Transverse colon (tissue), 4 donors: ENCODE data around the gene SLC35F3. TPM values are rescaled to one million over a fixed set of nuclear protein-coding genes. Genes with fewer than 3 reads are reported as not detected.

Experiments
- DNase-seq: peaks from one replicate; pipeline ENCODE4 v3.0.0-alpha.2; 2019
- H3K27ac ChIP-seq, 4 donors: fragments of 200-600 bp; sonication (generic); 2 replicates each; pipeline ENCODE4 v1.5.1; 2016 to 2018; ENCODE audit warnings: inconsistent platforms in 4 of 4
- H3K27me3 ChIP-seq: fragments of 200-600 bp; sonication (generic); 2 replicates; pipeline ENCODE4 v1.5.1; 2017; ENCODE audit warnings: inconsistent platforms
- H3K36me3 ChIP-seq, 4 donors: fragments of 200-600 bp; sonication (generic); 2 replicates each; pipeline ENCODE4 v1.5.1; 2017 to 2019; ENCODE audit warnings: inconsistent platforms in 4 of 4
- H3K4me1 ChIP-seq, 4 donors: fragments of 200-600 bp; sonication (generic); 2 replicates each; pipeline ENCODE4 v1.5.1; 2017 to 2020; ENCODE audit warnings: inconsistent platforms in 4 of 4
- H3K4me3 ChIP-seq, 4 donors: fragments of 200-600 bp; sonication (generic); 1 replicate in 1 of 4; 2 replicates in 3 of 4; pipeline versions ENCODE4 v1.5.1 to v1.6.1; 2017 to 2019; ENCODE audit warnings: inconsistent platforms in 4 of 4
- H3K9me3 ChIP-seq, 2 donors: fragments of 200-600 bp; sonication (generic); 2 replicates each; pipeline ENCODE4 v1.5.1; 2017 to 2019; ENCODE audit warnings: inconsistent platforms in 2 of 2
- EP300 ChIP-seq: sonication (generic); formaldehyde crosslinking; IDR thresholded peaks from one replicate; pipeline ENCODE4 v1.6.1; 2017; ENCODE audit warnings: antibody characterized with exemption, low read depth
- POLR2A ChIP-seq: fragments of 450-650 bp; IDR thresholded peaks from one replicate; pipeline ENCODE4 v1.6.1; 2016; ENCODE audit warnings: antibody characterized with exemption, mild to moderate bottlenecking, moderate library complexity
- POLR2AphosphoS5 ChIP-seq, 3 donors: sonication (generic); formaldehyde crosslinking; IDR thresholded peaks; one replicate each; pipeline ENCODE4 v1.6.1; 2016; ENCODE audit warnings: antibody characterized with exemption in 3 of 3
- WGBS, 2 donors: methylation state at CpG; one replicate each; pipeline ENCODE4 v1.1.5; 2018; ENCODE audit warnings: low coverage in 1 of 2; 5-methylcytosine and 5-hydroxymethylcytosine counted together
- in situ Hi-C, 4 donors: fragments of 200-750 bp; cut with MboI; loops; one replicate each; pipeline versions ENCODE4 v1.15.0 to v1.15.1; 2017; ENCODE audit warnings: low sequenced_read_pairs in 3 of 4, low pct_ligation_motif_present in 1 of 4, low pct_unique_long_range_greater_than_20kb in 1 of 4
- intact Hi-C: fragments of 100-400 bp; cut with DNase I; formaldehyde crosslinking; loops from one replicate; pipeline ENCODE4 v1.15.1; 2023; ENCODE audit warnings: low total_unique reads
- total RNA-seq, 4 donors: library from RNA; depleted of rRNA; stranded (reverse); fragments of >200 nt; gene quantifications; one replicate each; pipeline ENCODE4 v1.1.0, GENCODE V29; 2016
- TF ChIP-seq, protein P1 (sequence below), 5 experiments: fragments of 200-600 bp in 3 of 5; fragments of 450-650 bp in 2 of 5; sonication (generic) in 3 of 5; IDR thresholded peaks; 1 replicate in 2 of 5; 2 replicates in 3 of 5; pipeline ENCODE4 v1.5.1; 2016 to 2017; ENCODE audit warnings: antibody characterized with exemption in 5 of 5, inconsistent platforms in 3 of 5, mild to moderate bottlenecking in 2 of 5, moderate library complexity in 1 of 5

SLC35F3 gene
- total RNA-seq, 4 donors from 2014 or later = not detected

DNA sequence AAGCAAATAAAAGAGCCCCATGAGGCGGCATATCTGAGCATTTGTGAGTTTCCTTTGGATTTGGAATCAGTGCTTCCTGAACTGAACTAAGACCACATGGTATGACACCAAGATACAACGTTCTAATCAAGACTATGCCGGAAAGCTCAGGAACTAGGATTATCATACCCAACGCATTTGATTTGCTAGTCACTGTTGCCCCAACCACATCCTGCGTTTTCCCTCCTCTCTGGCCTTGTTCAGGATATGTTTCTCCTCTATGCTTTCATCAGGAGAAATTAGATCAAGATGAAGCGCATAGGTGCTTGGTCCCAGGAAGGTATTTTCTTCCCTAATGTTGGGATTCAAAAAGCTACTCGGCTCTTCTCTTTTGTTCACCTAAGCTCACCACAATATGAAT is 79.3 kb downstream of the SLC35F3 start:
- in situ Hi-C loops = no loop called here

GRCh38 chr1:233988963-233989696 is 84.7 kb downstream of the SLC35F3 start:
- Histone ChIP-seq H3K27me3 (peaks cover 7% of the 10 kb centered on the region), H3K36me3 (no peaks in the 10 kb centered on the region), H3K4me1 (no peaks in the 10 kb centered on the region), H3K27ac (no peak overlapping the region), H3K4me3 (no peak overlapping the region), H3K9me3 (no peaks in the 10 kb centered on the region)
- TF ChIP-seq POLR2A (no peak), EP300 (no peak), POLR2AphosphoS5 (IDR thresholded peaks at IDR 0.05) (no peak)
- TF ChIP-seq, protein P1, sequence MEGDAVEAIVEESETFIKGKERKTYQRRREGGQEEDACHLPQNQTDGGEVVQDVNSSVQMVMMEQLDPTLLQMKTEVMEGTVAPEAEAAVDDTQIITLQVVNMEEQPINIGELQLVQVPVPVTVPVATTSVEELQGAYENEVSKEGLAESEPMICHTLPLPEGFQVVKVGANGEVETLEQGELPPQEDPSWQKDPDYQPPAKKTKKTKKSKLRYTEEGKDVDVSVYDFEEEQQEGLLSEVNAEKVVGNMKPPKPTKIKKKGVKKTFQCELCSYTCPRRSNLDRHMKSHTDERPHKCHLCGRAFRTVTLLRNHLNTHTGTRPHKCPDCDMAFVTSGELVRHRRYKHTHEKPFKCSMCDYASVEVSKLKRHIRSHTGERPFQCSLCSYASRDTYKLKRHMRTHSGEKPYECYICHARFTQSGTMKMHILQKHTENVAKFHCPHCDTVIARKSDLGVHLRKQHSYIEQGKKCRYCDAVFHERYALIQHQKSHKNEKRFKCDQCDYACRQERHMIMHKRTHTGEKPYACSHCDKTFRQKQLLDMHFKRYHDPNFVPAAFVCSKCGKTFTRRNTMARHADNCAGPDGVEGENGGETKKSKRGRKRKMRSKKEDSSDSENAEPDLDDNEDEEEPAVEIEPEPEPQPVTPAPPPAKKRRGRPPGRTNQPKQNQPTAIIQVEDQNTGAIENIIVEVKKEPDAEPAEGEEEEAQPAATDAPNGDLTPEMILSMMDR (IDR thresholded peaks at IDR 0.05) = no peak
- in situ Hi-C loops = no loop called here
- no peak for DNase-seq
- 44 to 58% methylated on average over 2 of the region's 2 CpGs for WGBS, 2 donors
- intact Hi-C loops = no loop called here

More for the DNA sequence above, 79.3 kb downstream of the SLC35F3 start:
- 84% methylated on average over 7 of the region's 7 CpGs for WGBS, 2 donors
- no peak overlapping the region for H3K27ac ChIP-seq
- intact Hi-C loops = no loop called here
- no peaks in the 10 kb centered on the region for H3K9me3 ChIP-seq
- TF ChIP-seq POLR2AphosphoS5 (IDR thresholded peaks at IDR 0.05) = no peak
- TF ChIP-seq, protein P1 (IDR thresholded peaks at IDR 0.05) = no peak
- no peaks in the 10 kb centered on the region for H3K36me3 ChIP-seq
- peaks cover 3% of the 10 kb centered on the region for H3K27me3 ChIP-seq
- no peak for DNase-seq
- no peak overlapping the region for H3K4me3 ChIP-seq
- no peaks in the 10 kb centered on the region for H3K4me1 ChIP-seq

DNA sequence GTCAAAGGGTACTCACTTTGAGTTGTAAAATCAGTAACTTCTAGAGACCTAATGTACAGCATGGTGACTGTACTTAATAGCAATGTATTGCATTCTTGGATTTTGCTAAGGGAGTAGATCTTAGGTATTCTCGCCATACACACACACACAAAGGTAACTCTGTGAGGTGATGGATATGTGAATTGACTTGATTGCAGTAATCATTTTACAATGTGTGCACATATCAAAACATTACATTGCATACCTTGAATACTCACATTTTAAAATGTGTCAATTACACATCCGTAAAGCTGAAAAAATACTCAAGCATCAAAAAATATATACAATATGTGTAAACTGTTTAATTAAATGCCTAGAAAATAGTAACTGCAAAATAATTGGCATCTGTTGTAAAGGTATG is 86.0 kb downstream of the SLC35F3 start:
- H3K27me3 ChIP-seq = peaks cover 7% of the 10 kb centered on the region
- no peaks in the 10 kb centered on the region for H3K4me1 ChIP-seq
- no peaks in the 10 kb centered on the region for H3K36me3 ChIP-seq
- H3K27ac ChIP-seq = no peak overlapping the region
- intact Hi-C loops = no loop called here
- no peak overlapping the region for H3K4me3 ChIP-seq
- TF ChIP-seq POLR2A = no peak
- TF ChIP-seq EP300 = no peak
- TF ChIP-seq, protein P1 (IDR thresholded peaks at IDR 0.05) = no peak
- WGBS, 2 donors = 33 to 65% methylated on average over 2 of the region's 2 CpGs
- H3K9me3 ChIP-seq = no peaks in the 10 kb centered on the region
- no peak for DNase-seq
- in situ Hi-C loops = no loop called here

GRCh38 chr1:233993651-233994050 is 89.2 kb downstream of the SLC35F3 start:
- 29 to 34% methylated on average over 1 to 6 of the region's 6 CpGs for WGBS, 2 donors
- Histone ChIP-seq H3K4me1 (no peaks in the 10 kb centered on the region), H3K36me3 (no peaks in the 10 kb centered on the region), H3K4me3 (no peak overlapping the region), H3K9me3 (no peaks in the 10 kb centered on the region), H3K27me3 (peaks cover 6% of the 10 kb centered on the region), H3K27ac (no peak overlapping the region)
- intact Hi-C loops (no loop called here), in situ Hi-C loops (no loop called here)
- no peak for DNase-seq
- TF ChIP-seq POLR2AphosphoS5 (IDR thresholded peaks at IDR 0.05) (no peak), EP300 (no peak), POLR2A (no peak)
- TF ChIP-seq, protein P1 (IDR thresholded peaks at IDR 0.05) = no peak
